HCT116 (cell line): ENCODE measurements around the gene RTN4. TPM values are rescaled to one million over a fixed set of nuclear protein-coding genes. Genes with fewer than 3 reads are reported as not detected.
A peak's percentile ranks its signal among the peaks of the same experiment; 100 is the strongest.

ENCODE experiments used
- ATAC-seq: fragments of 200-7000 bp; cut with Tn5 transposase; 2 replicates; pipeline ENCODE4 v1.9.1; 2020; ENCODE audit warnings: mild to moderate bottlenecking, moderate library complexity
- BruUV-seq: library from RNA; stranded (reverse); fragments of 400-500 nt; replicated peaks from 2 replicates; lab custom pipeline; 2021; lab: Mats Ljungman, UMichigan
- CTCF ChIA-PET: fragments of 300-600 bp; sonication (Branson Sonifier 250); formaldehyde crosslinking; loops from one replicate; lab custom pipeline; 2021; ENCODE audit warnings: antibody characterized with exemption; lab: Charles Lee
- POLR2A ChIA-PET: fragments of 300-600, 350-600 bp; sonication (Branson Sonifier 250); formaldehyde crosslinking; loops from one replicate; lab custom pipeline; 2021; ENCODE audit warnings: antibody characterized with exemption; lab: Charles Lee
- RAD21 ChIA-PET, 2 experiments: fragments of 300-600 bp; sonication (Branson Sonifier 250); formaldehyde crosslinking; loops; one replicate each; lab custom pipeline; 2023; ENCODE audit warnings: low total read pairs in 2 of 2; ENCODE audit not compliant: uncharacterized antibody in 2 of 2, unreplicated experiment in 2 of 2, low non-redundant PET in 1 of 2; lab: Charles Lee
- DNase-seq: peaks from one replicate; pipeline ENCODE4 v3.0.0-alpha.2; 2010; ENCODE audit warnings: low read depth, low spot score
- H2AFZ ChIP-seq: fragments of 200-600 bp; shearing (Covaris generic), sonication (generic); 2 replicates; pipeline ENCODE4 v1.6.1; 2017; ENCODE audit warnings: low read depth, mixed run types, mixed read lengths, antibody characterized with exemption, low read length; ENCODE audit not compliant: poor library complexity, severe bottlenecking
- H3K27ac ChIP-seq: 2 replicates; pipeline ENCODE4 v1.5.1; 2012; ENCODE audit warnings: low read depth, low read length
- H3K27me3 ChIP-seq: fragments of 200-600 bp; sonication (generic); 2 replicates; pipeline ENCODE4 v1.6.1; 2016; ENCODE audit warnings: mixed run types, low read length, mixed read lengths; ENCODE audit not compliant: insufficient read depth
- H3K36me3 ChIP-seq, 2 experiments: fragments of 200-500 bp in 1 of 2; fragments of 200-600 bp in 1 of 2; sonication (Bioruptor generic) in 1 of 2; sonication (generic) in 1 of 2; 2 replicates each; pipeline versions ENCODE4 v1.5.1 to v1.6.1; 2014 to 2016; ENCODE audit warnings: low read length in 2 of 2, inconsistent platforms in 1 of 2, mixed read lengths in 1 of 2, mixed run types in 1 of 2; ENCODE audit not compliant: insufficient read depth in 2 of 2, control insufficient read depth in 1 of 2
- H3K4me1 ChIP-seq, 2 experiments: fragments of 200-600 bp in 1 of 2; sonication (generic) in 1 of 2; 2 replicates each; pipeline versions ENCODE4 v1.5.1 to v1.6.1; 2012 to 2017; ENCODE audit warnings: low read length in 2 of 2, inconsistent platforms in 1 of 2, mild to moderate bottlenecking in 1 of 2, mixed read lengths in 1 of 2, mixed run types in 1 of 2, moderate library complexity in 1 of 2; ENCODE audit not compliant: insufficient read depth in 2 of 2, control insufficient read depth in 1 of 2
- H3K4me2 ChIP-seq: fragments of 200-600 bp; sonication (generic); 2 replicates; pipeline ENCODE4 v1.6.1; 2017; ENCODE audit warnings: mixed run types, low read length, mixed read lengths
- H3K4me3 ChIP-seq, 2 experiments: fragments of 200-600 bp in 1 of 2; sonication (generic) in 1 of 2; replicated peaks in 1 of 2; 2 replicates each; pipeline ENCODE4 v1.5.1; 2011 to 2016; ENCODE audit warnings: low read length in 2 of 2, control low read depth in 1 of 2, low read depth in 1 of 2, mild to moderate bottlenecking in 1 of 2, mixed read lengths in 1 of 2, mixed run types in 1 of 2
- H3K79me2 ChIP-seq: fragments of 200-600 bp; sonication (generic); 2 replicates; pipeline ENCODE4 v1.6.1; 2017; ENCODE audit warnings: mild to moderate bottlenecking, mixed run types, low read length, moderate library complexity, mixed read lengths; ENCODE audit not compliant: insufficient read depth
- H3K9ac ChIP-seq: fragments of 200-600 bp; sonication (generic); 2 replicates; pipeline ENCODE4 v1.6.1; 2016; ENCODE audit warnings: low read length, mixed read lengths
- H3K9me2 ChIP-seq: fragments of 200-600 bp; sonication (generic), shearing (Covaris generic); 2 replicates; pipeline ENCODE4 v1.6.1; 2017; ENCODE audit warnings: mixed run types, mild to moderate bottlenecking, moderate library complexity; ENCODE audit not compliant: insufficient read depth
- H3K9me3 ChIP-seq, 2 experiments: fragments of 200-500 bp in 1 of 2; fragments of 200-600 bp in 1 of 2; sonication (Bioruptor generic) in 1 of 2; sonication (generic) in 1 of 2; 2 replicates each; pipeline ENCODE4 v1.6.1; 2014 to 2017; ENCODE audit warnings: low read length in 2 of 2, mixed read lengths in 2 of 2, inconsistent platforms in 1 of 2, low read depth in 1 of 2, mild to moderate bottlenecking in 1 of 2, mixed run types in 1 of 2, moderate library complexity in 1 of 2; ENCODE audit not compliant: control insufficient read depth in 1 of 2, insufficient read depth in 1 of 2
- H4K20me1 ChIP-seq: fragments of 200-600 bp; sonication (generic), shearing (Covaris generic); 2 replicates; pipeline ENCODE4 v1.6.1; 2017; ENCODE audit warnings: mixed run types, mild to moderate bottlenecking, moderate library complexity; ENCODE audit not compliant: insufficient read depth
- ELF1 ChIP-seq: IDR thresholded peaks from 2 replicates; pipeline ENCODE4 v1.6.1; 2012; ENCODE audit warnings: low read depth, borderline replicate concordance
- RAD21 ChIP-seq: IDR thresholded peaks from 2 replicates; pipeline ENCODE4 v1.6.1; 2012; ENCODE audit warnings: low read depth, mild to moderate bottlenecking
- SRF ChIP-seq: IDR thresholded peaks from 2 replicates; pipeline ENCODE4 v1.6.1; 2012; ENCODE audit warnings: low read depth
- ZNF274 ChIP-seq: fragments of 200-500 bp; sonication (Bioruptor generic); IDR thresholded peaks from 2 replicates; pipeline ENCODE4 v1.6.1; 2014; ENCODE audit warnings: mild to moderate bottlenecking, low read depth, low read length, inconsistent platforms
- intact Hi-C: fragments of 100-400 bp; cut with micrococcal nuclease; formaldehyde crosslinking; loops from 2 replicates; pipeline ENCODE4 v1.10.0; 2022
- total RNA-seq: library from RNA; stranded (reverse); gene quantifications from one replicate; pipeline ENCODE4 v1.2.1, GENCODE V29; 2021; ENCODE audit not compliant: unreplicated experiment
- TF ChIP-seq, protein P1 (sequence below), 3 experiments: fragments of 200-600 bp in 1 of 3; sonication (generic) in 1 of 3; IDR thresholded peaks in 2 of 3; conservative IDR thresholded peaks in 1 of 3; 2 replicates each; pipeline ENCODE4 v1.5.1; 2012 to 2017; ENCODE audit warnings: low read depth in 2 of 3, low read length in 2 of 3, antibody characterized with exemption in 1 of 3, borderline replicate concordance in 1 of 3, control low read depth in 1 of 3, mild to moderate bottlenecking in 1 of 3, mixed read lengths in 1 of 3, mixed run types in 1 of 3, moderate library complexity in 1 of 3; ENCODE audit not compliant: insufficient read depth in 1 of 3

RTN4 gene
- total RNA-seq, 1 experiment from 2014 or later: 221 TPM

DNA sequence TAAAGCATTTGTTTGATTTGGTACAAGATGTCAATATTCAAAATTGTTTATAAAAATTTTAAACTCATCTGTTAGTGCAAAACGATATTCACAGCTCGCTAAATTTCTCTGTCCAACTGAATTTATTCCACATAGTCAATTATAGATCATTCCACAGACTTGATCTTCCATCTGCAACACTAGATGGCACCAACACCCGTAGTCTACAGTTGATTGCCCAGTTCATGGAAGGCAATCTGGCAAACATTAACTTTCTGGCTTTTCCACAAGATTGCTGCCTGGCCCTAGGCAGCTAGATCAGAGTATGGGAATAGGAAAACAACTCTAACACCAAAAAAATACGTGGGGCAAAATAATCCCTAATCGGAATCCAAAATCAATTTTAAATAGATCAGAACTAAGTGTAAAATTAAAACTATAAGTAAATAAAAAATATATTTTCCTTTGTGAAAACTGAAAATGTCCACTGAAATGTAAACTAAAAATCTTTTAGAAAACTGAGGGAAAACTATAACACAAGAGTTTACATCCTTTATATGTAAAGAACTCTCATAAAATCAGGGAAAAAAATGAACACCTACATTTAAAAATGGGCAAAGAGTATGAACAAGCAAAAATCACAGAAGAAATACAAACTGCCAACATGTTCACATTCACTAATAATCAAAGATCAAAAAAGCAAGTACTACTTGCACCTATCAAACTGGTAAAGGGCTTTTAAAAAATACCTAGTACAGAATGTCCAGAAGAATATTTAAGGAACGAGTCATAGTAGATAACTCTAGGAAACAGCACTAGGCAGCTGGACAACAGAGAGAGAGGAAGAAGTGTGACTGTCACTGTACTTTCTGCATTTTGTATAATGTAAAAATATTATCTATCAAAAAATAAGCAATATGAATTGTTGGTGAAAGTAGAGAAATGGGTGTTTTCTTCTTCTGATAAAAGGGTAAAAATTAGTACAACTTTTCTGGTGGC lies 35.0 kb downstream of the RTN4 start (continued):
- TF ChIP-seq, protein P1, sequence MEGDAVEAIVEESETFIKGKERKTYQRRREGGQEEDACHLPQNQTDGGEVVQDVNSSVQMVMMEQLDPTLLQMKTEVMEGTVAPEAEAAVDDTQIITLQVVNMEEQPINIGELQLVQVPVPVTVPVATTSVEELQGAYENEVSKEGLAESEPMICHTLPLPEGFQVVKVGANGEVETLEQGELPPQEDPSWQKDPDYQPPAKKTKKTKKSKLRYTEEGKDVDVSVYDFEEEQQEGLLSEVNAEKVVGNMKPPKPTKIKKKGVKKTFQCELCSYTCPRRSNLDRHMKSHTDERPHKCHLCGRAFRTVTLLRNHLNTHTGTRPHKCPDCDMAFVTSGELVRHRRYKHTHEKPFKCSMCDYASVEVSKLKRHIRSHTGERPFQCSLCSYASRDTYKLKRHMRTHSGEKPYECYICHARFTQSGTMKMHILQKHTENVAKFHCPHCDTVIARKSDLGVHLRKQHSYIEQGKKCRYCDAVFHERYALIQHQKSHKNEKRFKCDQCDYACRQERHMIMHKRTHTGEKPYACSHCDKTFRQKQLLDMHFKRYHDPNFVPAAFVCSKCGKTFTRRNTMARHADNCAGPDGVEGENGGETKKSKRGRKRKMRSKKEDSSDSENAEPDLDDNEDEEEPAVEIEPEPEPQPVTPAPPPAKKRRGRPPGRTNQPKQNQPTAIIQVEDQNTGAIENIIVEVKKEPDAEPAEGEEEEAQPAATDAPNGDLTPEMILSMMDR (IDR thresholded peaks at IDR 0.05 in 2 of 3, conservative IDR thresholded peaks at IDR 0.05 in 1 of 3; ENCODE audit: borderline replicate concordance in 1 of 3, insufficient read depth in 1 of 3, low read depth in 2 of 3, low read length in 2 of 3): peak; percentile 58 to 75 (median 70)
- TF ChIP-seq ELF1: no peak
- TF ChIP-seq ZNF274: no peak
- TF ChIP-seq, all 23 proteins: peak for 9

DNA sequence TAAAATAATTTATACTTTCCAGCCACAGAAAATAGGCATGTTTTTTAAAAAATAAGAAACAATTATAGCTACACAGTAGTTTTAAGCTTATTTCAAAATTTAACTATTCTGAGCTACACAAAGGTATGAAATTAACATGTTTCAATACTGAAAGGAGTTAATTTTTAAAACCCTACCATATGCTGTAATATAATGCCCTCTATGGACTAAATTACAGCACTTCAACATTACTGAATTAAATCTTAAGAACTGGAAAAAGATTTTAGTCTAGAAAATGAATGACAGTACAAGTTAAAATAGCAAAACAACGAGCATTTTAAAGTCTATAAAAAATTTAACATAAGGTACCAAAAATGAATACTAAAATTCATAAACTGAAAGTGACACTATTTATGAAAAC lies 36.3 kb downstream of the RTN4 start:
- Histone ChIP-seq H3K79me2 (peaks cover 100% of the 10 kb centered on the region), H3K9ac (no peak overlapping the region), H2AFZ (no peak overlapping the region), H3K4me2 (no peak overlapping the region), H3K36me3 (0 out of 4 replicates have a peak, but pooled peaks cover 0 to 4% of the 10 kb centered on the region in 2 experiments), H3K27ac (no peak overlapping the region), H3K4me3 (no peak overlapping the region), H3K9me2 (no peaks in the 10 kb centered on the region), H4K20me1 (peaks cover 54% of the 10 kb centered on the region; the same call in 1 of the 2 replicates), H3K27me3 (no peaks in the 10 kb centered on the region), H3K9me3 (no peaks in the 10 kb centered on the region), H3K4me1 (peaks cover 32 to 53% of the 10 kb centered on the region in 2 experiments)
- ChIA-PET POLR2A (interaction anchor here (0.8 to 1.7 kb wide), 2 partner anchors 35 to 36 kb away, joined by 3 to 5 read pairs; partner anchors contain the start of gene RTN4), CTCF (interaction anchor here (0.5 to 1.6 kb wide), 3 partner anchors 10 to 163 kb away, joined by 3 to 7 read pairs (median 3); no protein-coding TSS in a partner anchor), RAD21 (no interaction called here)
- no peak for DNase-seq
- intact Hi-C loops: loop anchor here (10.0 kb wide), 1 partner anchor 349 kb away; no protein-coding TSS in a partner anchor
- BruUV-seq: no TSS peak
- ATAC-seq: no peak
- TF ChIP-seq SRF (no peak), RAD21 (peak; percentile 33; the same call in 1 of the 2 replicates)
- TF ChIP-seq, protein P1 (IDR thresholded peaks at IDR 0.05 in 2 of 3, conservative IDR thresholded peaks at IDR 0.05 in 1 of 3; ENCODE audit: borderline replicate concordance in 1 of 3, insufficient read depth in 1 of 3, low read depth in 2 of 3, low read length in 2 of 3): 0 out of 6 replicates have a peak, but pooled peaks of 2 of the 3 experiments have one; percentile 13 to 17
